ENCODE results near the gene TRIM34.
"Not testable (repeated sequence)": the region's sequence is repeated elsewhere in the genome, so short reads cannot be mapped to it uniquely, and the experiment has no call there.

The TRIM34 gene, protein sequence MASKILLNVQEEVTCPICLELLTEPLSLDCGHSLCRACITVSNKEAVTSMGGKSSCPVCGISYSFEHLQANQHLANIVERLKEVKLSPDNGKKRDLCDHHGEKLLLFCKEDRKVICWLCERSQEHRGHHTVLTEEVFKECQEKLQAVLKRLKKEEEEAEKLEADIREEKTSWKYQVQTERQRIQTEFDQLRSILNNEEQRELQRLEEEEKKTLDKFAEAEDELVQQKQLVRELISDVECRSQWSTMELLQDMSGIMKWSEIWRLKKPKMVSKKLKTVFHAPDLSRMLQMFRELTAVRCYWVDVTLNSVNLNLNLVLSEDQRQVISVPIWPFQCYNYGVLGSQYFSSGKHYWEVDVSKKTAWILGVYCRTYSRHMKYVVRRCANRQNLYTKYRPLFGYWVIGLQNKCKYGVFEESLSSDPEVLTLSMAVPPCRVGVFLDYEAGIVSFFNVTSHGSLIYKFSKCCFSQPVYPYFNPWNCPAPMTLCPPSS

DNA sequence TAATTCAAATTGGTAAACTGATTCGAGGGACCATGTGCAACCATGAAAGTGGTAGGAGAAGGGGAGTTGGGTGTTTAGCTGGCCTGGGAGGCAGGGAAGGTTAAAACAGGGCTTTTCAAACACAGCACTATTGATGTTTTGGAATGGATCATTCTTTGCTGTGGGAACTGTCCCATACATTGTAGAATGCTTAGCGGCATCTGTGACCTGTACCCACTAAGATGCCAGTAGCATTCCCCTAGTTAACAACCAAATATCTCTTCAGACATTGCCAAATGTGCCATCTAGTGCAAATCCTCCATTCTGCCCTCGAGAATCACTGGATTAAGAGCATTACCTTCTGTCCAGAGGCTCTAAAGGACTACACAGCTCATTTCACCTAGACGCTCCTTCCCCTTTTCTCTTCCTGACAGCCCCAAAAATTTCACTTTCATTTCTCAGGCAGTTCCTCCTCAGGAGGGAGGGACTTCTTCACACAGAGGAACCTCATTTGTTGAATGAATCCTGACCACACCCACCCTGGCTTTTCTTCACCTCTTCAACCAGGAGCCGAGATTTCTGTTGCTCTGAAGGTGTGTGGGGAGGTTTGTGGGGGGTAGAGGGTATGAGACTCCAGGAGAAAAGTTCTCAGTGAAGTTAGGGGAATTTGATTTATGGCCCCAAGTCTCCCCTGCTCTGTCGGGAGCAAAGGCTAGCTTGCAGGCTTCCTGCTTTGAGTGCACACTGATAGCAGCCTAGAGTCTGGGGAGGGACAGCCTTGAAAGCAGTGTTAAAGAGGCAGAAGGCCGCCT is at the start of gene TRIM34:
Gene TRIM34 (plus strand): TSS at position 513 of the 791 bp plus-strand sequence. CDS start 7,331 bp downstream, outside the sequence.
- in situ Hi-C loops (cut with HindIII; ENCODE audit: low sequenced_read_pairs) = no loop called here

DNA sequence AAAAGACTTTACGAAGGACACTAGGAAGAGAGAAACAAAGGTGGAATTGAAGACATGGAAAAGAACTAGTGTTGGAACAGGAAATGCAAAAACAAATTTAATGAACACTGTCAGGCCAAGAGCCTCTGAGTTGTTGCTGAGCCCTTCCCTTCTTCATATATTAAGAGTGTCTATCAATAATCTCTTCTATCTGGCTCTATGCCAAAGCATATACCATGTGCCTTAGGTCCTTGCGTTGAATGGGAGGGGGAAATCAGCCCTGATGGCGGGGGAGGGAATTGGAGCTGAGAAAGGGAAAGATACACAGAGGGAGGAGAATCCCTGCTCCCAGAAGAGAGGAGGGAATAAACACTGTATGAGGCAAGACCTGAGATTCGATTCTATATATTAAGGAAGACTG is 49.6 kb upstream of the TRIM34 start:
- in situ Hi-C loops (cut with HindIII; ENCODE audit: low sequenced_read_pairs) = no loop called here

DNA sequence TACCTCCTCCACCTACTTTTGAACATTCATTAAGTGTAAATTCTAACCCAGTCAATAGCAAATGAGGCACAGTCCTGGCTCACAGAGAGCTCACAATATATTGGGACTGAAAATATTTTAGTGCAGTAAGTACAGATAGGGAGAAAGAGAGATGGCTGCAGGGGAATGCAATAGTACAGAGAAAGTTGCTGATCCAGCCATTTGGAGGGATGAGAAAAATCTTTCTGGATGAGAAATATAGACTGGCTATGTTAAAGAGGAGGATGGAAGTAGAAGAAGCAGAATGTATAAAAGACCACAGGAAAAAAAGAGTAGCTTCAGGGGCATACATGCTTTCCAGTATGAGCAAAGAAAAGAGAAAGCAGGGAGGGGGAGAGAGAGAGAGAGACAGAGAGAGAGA is 47.7 kb upstream of the TRIM34 start:
- in situ Hi-C loops (cut with HindIII; ENCODE audit: low sequenced_read_pairs) = no loop called here

DNA sequence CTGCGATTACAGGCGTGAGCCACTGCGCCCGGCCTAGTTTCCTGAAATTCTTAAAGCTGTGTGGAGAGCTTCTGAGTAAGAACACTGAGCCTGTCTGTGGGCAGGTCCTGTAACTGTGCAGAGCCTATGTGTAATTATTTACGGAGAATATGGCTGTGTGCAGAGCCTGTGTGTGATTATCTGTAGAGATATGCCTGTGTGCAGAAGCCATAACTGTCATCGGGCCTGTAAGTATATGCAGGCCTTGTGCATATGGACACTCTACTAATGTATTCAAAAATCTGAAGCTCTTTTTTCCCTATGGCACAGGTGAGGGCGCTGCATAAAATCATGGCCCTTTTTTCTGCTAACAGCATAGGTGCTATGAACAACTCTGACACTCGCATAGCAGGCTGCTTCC is 44.2 kb upstream of the TRIM34 start, which contains the start of gene OR52B6:
Gene OR52B6 (plus strand): TSS at position 301 of the 400 bp plus-strand sequence. CDS start 0 bp downstream, at position 301.
- in situ Hi-C loops (cut with HindIII; ENCODE audit: low sequenced_read_pairs) = no loop called here

DNA sequence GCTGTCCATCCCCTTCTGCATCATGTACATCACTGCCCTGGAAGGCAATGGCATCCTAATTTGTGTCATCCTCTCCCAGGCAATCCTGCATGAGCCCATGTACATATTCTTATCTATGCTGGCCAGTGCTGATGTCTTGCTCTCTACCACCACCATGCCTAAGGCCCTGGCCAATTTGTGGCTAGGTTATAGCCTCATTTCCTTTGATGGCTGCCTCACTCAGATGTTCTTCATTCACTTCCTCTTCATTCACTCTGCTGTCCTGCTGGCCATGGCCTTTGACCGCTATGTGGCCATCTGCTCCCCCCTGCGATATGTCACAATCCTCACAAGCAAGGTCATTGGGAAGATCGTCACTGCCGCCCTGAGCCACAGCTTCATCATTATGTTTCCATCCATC is 43.8 kb upstream of the TRIM34 start:
- in situ Hi-C loops (cut with HindIII; ENCODE audit: low sequenced_read_pairs) = no loop called here

DNA sequence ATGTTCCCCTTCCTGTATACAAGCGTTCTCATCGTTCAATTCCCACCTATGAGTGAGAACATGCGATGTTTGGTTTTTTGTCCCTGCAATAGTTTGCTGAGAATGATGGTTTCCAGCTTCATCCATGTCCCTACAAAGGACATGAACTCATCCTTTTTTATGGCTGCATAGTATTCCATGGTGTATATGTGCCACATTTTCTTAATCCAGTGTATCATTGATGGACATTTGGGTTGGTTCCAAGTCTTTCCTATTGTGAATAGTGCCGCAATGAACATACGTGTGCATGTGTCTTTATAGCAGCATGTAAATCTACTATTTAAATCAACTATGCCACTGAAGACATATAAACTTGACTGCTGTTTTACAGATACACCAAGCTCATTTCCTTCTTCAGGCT is 40.3 kb upstream of the TRIM34 start:
- in situ Hi-C loops (cut with HindIII; ENCODE audit: low sequenced_read_pairs) = not testable (repeated sequence)

DNA sequence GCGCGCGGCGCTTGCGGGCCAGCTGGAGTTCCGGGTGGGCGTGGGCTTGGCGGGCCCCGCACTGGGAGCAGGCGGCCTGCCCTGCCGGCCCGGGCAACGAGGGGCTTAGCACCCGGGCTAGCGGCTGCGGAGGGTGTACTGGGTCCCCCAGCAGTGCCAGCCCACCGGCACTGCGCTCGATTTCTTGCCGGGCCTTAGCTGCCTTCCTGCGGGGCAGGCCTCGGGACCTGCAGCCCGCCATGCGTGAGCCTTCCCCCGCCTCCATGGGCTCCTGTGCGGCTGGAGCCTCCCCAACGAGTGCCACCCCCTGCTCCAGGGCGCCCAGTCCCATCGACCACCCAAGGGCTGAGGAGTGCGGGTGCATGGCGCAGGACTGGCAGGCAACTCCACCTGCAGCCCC is 34.9 kb upstream of the TRIM34 start:
- in situ Hi-C loops (cut with HindIII; ENCODE audit: low sequenced_read_pairs) = not testable (repeated sequence)

DNA sequence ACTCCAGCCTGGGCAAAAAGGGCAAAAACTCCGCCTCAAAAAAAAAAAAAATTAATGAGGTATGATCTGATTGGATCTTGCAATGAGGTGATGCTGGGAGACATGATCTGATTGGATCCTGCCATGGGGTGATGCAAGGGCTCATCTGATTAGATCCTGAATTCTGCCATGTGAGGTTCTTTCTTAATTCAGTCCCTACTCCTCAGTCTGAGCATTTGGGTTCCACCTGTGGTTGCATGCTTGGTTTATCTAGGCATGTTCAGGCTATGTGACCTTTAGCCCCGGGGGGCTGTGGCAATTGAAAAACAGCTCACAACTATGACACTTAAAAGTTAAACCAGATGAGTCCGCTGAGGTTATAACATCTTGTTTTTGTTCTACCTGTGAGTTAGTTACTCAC is 33.2 kb upstream of the TRIM34 start:
- in situ Hi-C loops (cut with HindIII; ENCODE audit: low sequenced_read_pairs) = no loop called here

DNA sequence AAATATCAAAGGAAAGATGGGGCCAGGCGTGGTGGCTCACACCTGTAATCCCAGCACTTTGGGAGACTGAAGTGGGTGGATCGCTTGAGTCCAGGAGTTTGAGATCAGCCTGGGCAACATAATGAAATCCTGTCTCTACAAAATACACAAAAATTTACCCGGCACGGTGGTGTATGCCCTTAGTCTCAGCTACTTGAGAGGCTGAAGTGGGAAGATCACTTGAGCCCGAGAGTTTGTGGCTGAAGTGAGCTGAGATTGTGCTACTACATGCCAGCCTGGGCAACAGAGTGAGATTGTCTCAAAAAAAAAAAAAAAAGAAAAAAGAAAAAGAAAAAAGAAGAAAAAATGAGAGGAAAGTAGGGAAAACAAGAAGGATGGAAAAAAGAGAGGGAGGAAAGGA is 32.2 kb upstream of the TRIM34 start:
- in situ Hi-C loops (cut with HindIII; ENCODE audit: low sequenced_read_pairs) = no loop called here

DNA sequence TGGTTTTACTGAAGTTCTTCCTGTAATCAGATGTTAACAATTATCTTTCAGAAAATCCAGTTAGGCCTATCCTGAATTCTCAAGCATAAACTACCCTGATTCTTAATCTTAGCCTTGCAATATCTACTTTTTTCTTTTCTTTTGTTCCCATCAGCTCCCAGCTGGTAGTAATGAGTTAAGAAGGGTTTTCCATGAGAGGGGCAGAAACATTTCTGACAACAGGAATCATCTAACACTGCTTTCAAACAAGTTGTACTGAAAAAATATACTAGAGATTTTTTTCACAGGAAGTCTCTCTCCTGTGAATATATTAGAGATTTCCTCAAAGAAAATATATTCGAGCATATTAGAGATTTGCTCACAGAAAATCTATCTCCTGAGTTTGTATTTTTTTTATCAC is 31.7 kb upstream of the TRIM34 start:
- in situ Hi-C loops (cut with HindIII; ENCODE audit: low sequenced_read_pairs) = no loop called here

DNA sequence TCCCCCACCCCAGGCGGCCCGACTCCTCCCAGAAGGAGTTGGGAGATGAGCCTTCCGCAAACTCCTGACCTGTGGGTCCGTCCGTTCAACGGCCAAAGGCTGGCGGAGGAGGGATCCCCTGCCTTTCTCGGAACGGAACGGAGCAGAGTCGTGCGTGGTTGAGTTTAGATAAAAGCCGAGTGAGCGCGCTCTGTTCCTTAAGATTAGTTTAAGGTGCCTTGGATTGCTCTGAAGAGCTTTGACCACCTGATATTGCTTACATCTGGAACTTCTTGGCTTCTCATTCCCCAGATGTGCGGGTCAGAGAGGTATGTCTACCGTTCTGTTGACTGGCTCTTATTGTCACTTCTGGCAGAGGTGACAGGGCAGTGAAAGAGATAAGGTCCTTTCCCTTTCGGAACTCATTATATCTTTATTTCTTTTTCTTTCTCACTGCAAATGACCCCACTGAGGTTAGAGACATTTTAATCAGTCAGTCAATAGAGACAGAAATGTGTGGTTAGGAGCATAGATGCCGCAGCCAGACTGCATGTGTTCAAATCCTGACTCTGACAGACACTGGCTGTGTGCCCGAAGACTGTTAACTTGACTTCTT is 28.1 kb upstream of the TRIM34 start, which contains the start of gene TRIM6:
Gene TRIM6 (plus strand): TSS at position 31 of the 595 bp plus-strand sequence. CDS start 261 bp downstream, at position 292.
- in situ Hi-C loops (cut with HindIII; ENCODE audit: low sequenced_read_pairs) = loop anchor here (5.0 kb wide), 1 partner anchor 101 kb away; no protein-coding TSS in a partner anchor

DNA sequence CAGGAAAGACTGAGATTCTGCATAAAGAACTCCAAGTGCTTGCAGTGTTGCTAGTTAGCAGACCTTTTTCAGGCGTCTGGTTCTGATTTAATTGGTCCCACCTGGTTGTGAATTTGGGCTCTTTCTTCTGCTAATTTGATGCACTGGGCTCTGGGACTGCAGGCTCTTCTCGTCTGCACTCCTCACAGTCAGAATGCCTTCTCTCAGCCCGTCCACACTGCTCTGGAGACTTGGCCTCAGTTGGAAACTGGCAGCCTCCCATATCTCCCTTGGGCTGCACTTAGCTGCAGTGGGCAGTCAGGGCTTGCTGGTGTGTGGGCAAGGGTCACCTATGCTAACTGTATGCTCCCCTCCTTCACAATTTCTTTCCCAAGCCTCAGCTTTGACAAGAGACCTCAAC is 26.8 kb upstream of the TRIM34 start:
- in situ Hi-C loops (cut with HindIII; ENCODE audit: low sequenced_read_pairs) = loop anchor here (5.0 kb wide), 1 partner anchor 99 kb away; no protein-coding TSS in a partner anchor

DNA sequence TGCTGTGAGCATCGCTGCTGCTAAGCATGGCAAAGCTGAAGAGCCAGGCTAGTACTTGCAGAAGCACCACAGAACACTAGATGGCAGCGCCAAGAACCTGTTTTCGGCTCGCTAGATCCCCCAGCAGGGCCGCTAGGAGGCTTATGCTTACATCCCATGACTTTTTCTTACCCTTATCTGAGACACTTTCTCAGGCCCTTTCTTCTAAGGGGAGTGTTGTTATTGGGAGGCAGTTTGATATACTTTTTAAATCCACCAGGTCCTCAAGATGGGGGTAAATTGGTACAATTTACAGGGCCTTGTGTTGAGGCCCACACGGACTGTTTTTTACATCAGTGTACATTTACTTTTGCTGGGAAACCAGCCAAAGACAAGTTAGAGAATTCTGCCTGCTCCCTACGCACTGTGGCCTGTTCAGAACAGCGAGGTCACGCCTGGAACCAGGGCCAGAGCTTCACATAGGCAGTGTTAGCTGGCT is 24.4 kb upstream of the TRIM34 start:
- in situ Hi-C loops (cut with HindIII; ENCODE audit: low sequenced_read_pairs) = no loop called here

DNA sequence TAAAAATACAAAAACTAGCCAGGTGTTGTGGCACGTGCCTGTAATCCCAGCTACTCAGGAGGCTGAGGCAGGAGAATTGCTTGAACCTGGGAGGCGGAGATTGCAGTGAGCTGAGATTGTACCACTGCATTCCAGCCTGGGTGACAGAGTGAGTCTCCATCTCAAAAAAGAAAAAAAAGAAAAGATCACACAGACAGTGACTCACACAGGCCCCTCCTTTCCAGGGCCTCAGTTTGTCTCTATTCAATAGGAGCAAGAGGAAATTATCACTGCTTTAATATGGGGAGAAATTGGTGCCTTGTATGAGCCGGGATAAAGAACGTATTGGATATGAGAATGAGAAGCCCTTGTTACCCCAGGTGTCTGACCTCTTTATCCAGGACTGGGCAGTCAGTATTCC is 22.0 kb upstream of the TRIM34 start:
- in situ Hi-C loops (cut with HindIII; ENCODE audit: low sequenced_read_pairs) = not testable (repeated sequence)

DNA sequence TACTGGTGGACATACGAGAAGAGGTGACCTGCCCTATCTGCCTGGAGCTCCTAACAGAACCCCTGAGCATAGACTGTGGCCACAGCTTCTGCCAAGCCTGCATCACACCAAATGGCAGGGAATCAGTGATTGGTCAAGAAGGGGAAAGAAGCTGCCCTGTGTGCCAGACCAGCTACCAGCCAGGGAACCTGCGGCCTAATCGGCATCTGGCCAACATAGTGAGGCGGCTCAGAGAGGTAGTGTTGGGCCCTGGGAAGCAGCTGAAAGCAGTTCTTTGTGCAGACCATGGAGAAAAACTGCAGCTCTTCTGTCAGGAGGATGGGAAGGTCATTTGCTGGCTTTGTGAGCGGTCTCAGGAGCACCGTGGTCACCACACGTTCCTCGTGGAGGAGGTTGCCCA is 21.5 kb upstream of the TRIM34 start:
- in situ Hi-C loops (cut with HindIII; ENCODE audit: low sequenced_read_pairs) = no loop called here

DNA sequence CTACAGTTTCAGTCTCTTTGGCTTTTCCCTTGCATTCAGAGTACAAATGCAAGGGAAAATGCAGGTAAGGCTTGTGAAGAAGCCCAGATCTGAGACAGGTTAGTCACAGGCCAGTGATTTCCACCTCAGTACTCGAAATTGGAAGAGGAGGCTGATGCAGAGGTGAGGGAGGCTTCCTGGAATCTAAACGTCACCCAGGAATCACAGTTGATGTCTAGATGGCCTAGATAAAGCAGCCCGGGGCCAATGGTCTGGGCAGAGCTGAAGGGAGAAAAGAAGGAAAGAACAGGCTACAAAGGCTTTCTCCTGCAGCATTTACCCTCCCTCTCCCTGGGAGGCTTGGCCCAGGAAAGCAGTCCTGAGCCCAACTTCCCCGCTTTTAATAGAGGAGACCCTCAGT is 19.9 kb upstream of the TRIM34 start:
- in situ Hi-C loops (cut with HindIII; ENCODE audit: low sequenced_read_pairs) = no loop called here

DNA sequence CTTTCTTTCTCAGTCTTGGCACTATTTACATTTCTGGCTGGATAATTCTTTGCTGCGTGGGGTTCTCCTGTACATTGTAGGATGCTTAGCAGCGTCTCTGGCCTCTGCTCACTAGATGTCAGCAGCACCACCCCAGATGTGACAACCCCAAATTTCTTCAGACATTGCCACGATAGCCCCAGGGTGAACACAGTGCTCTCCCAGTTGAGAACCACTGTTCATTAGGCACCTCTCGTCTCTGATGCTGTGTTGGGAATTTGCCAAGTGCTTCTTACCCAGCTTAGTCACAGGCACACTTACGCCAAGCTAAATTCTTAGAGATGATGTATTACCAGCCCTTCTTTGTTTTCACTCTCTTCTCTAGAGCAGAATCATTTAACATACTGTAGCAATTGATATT is 19.0 kb upstream of the TRIM34 start:
- in situ Hi-C loops (cut with HindIII; ENCODE audit: low sequenced_read_pairs) = no loop called here

DNA sequence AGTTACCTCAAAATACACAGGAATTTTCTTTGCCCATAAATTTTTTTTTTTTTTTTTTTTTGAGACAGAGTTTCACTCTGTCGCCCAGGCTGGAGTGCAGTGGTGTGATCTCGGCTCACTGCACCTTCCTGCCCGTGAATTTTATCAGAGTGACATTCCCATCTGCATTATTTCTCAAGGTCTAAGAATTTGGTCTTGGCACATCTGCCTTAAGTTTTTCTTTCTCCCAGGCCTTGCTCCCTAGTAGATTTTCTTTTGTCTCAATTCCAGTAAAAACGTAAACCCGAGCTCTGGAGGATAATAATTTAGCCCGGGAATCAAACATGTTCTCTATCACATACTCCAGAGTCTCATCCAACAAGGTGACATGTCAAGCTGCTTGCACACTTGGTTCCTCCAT is 16.0 kb upstream of the TRIM34 start:
- in situ Hi-C loops (cut with HindIII; ENCODE audit: low sequenced_read_pairs) = no loop called here

DNA sequence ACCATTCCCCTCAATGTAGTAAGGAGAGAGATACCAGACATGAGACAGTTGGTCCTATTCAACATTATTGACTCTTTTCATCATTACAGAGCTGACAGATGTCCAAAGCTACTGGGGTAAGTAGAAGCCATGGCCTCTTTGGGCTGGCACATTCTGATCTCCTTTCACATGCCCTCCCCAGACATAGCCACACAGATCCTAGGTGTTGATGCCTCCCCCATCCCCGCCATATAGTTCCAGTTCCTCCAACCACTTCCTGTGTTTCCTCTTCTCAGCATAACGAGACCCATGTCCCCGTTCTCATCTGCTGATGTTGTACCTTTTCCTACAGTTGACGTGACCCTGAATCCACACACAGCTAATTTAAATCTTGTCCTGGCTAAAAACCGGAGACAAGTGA is 14.4 kb upstream of the TRIM34 start:
- in situ Hi-C loops (cut with HindIII; ENCODE audit: low sequenced_read_pairs) = no loop called here

DNA sequence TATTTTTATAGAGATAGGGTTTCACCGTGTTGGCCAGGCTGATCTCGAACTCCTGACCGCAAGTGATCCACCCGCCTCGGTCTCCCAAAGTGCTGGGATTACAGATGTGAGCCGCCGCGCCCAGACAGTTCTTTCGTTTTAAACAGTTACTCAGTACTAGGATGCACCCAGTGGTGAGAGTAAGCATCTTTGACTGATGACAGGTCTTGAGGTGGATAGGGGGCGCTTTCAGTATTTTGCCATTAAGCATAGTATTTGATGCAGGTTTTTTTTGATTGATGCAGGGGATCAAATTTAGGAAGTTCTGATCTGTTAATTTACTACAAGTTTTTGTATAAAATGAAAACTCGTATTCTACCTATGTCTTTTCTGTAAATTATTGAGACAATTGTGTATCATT is 13.2 kb upstream of the TRIM34 start:
- in situ Hi-C loops (cut with HindIII; ENCODE audit: low sequenced_read_pairs) = no loop called here

DNA sequence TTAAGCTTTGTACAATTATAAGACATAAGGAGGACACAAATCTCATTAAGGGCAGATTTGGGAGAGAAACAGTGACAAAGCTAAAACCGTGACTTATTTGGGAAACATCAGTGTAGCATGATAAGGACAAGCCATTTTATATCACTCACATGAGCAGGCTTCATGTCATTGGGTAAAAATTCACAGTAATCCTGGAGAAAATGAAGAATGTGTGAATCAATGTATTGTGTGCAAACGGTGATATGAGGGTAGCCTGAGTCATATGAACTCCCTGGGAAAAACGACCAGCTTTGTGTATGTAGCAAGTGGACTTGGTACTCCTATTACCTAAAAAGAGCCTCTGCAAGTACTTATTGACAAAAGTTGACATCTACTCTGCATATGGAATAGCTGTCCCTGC is 6.0 kb upstream of the TRIM34 start:
- in situ Hi-C loops (cut with HindIII; ENCODE audit: low sequenced_read_pairs) = no loop called here

Data from DLD1 (cell line).